Measurements from ENCODE around the gene SERTAD3. TPM values are rescaled to one million over a fixed set of nuclear protein-coding genes. Genes with fewer than 3 reads are reported as not detected.
"Not testable (repeated sequence)": the region's sequence is repeated elsewhere in the genome, so short reads cannot be mapped to it uniquely, and the experiment has no call there.

SERTAD3 gene
- total RNA-seq, 4 donors from 2014 or later = 18.3 to 47.2 (median 37.8) TPM

- no peak for TF ChIP-seq POLR2AphosphoS5 (IDR thresholded peaks at IDR 0.05)
- no peak for TF ChIP-seq EP300 (IDR thresholded peaks at IDR 0.05)
- no peak for TF ChIP-seq POLR2A (IDR thresholded peaks at IDR 0.05; ENCODE audit: low read depth)
- TF ChIP-seq, protein P1, sequence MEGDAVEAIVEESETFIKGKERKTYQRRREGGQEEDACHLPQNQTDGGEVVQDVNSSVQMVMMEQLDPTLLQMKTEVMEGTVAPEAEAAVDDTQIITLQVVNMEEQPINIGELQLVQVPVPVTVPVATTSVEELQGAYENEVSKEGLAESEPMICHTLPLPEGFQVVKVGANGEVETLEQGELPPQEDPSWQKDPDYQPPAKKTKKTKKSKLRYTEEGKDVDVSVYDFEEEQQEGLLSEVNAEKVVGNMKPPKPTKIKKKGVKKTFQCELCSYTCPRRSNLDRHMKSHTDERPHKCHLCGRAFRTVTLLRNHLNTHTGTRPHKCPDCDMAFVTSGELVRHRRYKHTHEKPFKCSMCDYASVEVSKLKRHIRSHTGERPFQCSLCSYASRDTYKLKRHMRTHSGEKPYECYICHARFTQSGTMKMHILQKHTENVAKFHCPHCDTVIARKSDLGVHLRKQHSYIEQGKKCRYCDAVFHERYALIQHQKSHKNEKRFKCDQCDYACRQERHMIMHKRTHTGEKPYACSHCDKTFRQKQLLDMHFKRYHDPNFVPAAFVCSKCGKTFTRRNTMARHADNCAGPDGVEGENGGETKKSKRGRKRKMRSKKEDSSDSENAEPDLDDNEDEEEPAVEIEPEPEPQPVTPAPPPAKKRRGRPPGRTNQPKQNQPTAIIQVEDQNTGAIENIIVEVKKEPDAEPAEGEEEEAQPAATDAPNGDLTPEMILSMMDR (IDR thresholded peaks at IDR 0.05) = no peak
- Histone ChIP-seq H3K27ac (replicated peaks in 1 of 4) (peak overlapping the region; percentile 60 to 73 (median 68)), H3K9me3 (no peaks in the 10 kb centered on the region), H3K36me3 (no peaks in the 10 kb centered on the region), H3K4me3 (no peak overlapping the region), H3K27me3 (no peaks in the 10 kb centered on the region), H3K4me1 (peaks cover 39 to 50% (median 43%) of the 10 kb centered on the region in 4 donors)
- DNase-seq (ENCODE audit: extremely low spot score) = no peak
- intact Hi-C loops (cut with DNase I) = no loop called here
- 77% methylated on average over 8 of the region's 8 CpGs for WGBS
Measured at GRCh38 chr19:40411958-40412499, 32.1 kb downstream of the SERTAD3 start.

DNA sequence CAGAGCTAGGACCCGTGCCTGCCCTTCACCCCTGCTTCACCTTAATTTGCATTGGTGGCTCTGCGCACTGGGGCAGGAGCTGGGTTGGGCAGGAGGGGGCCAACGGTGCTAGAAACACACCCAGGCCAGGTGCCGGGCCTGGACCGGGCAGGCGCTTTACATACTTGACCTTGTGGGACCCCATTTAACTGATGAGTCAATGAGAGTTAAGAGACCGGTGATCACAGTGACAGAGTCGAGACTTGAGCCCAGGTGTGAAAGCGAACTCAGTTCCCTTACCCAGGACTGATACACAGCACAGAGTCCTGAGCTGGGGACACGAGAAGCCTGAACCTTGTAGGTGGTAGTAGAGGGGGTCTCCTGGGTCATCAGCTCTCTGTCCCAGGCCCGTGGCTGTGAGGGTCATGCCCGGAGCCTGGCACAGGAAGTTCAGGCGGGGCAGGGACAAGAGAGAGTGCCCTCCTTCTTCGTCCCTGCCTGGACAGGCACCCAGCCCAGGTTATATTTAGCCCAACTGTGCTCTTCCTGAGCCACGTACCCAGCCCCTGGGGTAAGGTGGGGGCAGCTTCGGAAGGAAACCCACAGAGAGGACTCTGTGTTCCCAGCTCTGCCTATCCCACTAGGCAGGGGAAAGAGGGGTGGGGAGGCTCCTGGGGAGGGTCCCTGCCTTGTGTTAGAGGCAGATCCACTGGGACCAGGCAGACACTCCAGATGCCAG lies 32.9 kb downstream of the SERTAD3 start:
- DNase-seq (ENCODE audit: extremely low spot score) = no peak
- TF ChIP-seq POLR2AphosphoS5 (IDR thresholded peaks at IDR 0.05) (peak; percentile 68 to 76), POLR2A (IDR thresholded peaks at IDR 0.05; ENCODE audit: low read depth) (no peak), EP300 (IDR thresholded peaks at IDR 0.05) (no peak)
- TF ChIP-seq, protein P1 (IDR thresholded peaks at IDR 0.05) = no peak
- no peaks in the 10 kb centered on the region for H3K27me3 ChIP-seq

DNA sequence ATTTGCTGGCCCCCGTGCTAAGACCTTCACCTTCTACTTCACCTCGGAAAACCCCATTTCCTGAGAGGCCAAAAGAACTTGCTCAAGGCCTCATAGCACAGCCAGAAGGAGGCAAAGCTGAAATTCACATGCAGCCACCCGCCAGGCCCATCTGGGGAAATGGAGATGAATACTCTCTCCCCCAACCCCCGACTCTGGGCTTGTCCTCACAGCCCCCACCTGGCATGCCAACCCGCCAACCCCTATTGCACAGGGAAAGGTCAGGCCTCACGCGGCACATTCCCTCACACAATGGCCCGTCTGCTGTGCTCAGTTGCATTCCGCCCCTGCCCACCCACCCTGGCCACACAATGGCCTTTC lies 34.1 kb downstream of the SERTAD3 start:
- WGBS = 100% methylated on average over 1 of the region's 9 CpGs
- intact Hi-C loops (cut with DNase I) = no loop called here
- peak overlapping the region in 1 of 4 donors; percentile 69 for H3K27ac ChIP-seq (replicated peaks in 1 of 4)

More for the DNA sequence above, 32.9 kb downstream of the SERTAD3 start:
- H3K27ac ChIP-seq (replicated peaks in 1 of 4) = peak overlapping the region; percentile 60 to 73 (median 68)
- H3K4me1 ChIP-seq = peaks cover 35 to 42% (median 38%) of the 10 kb centered on the region in 4 donors
- WGBS = 48% methylated on average over 13 of the region's 16 CpGs
- H3K4me3 ChIP-seq = no peak overlapping the region
- intact Hi-C loops (cut with DNase I) = no loop called here
- no peaks in the 10 kb centered on the region for H3K9me3 ChIP-seq
- H3K36me3 ChIP-seq = no peaks in the 10 kb centered on the region

DNA sequence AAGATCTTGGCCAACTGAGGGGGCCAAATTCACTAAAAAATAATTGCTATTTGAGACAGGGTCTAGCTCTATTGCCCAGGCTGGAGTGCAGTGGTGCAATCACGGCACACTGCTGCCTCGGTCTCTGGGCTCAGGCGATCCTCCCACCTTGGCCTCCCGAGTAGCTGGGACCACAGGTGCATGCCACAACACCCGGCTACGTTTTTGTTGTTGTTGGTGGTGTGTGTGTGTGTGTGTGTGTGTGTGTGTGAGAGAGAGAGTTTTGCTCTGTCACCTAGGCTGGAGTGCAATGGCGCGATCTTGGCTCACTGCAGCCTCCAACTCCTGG lies 35.6 kb downstream of the SERTAD3 start:
- intact Hi-C loops (cut with DNase I); H3K36me3 ChIP-seq; H3K4me3 ChIP-seq; H3K9me3 ChIP-seq; H3K27ac ChIP-seq (replicated peaks in 1 of 4); H3K27me3 ChIP-seq; DNase-seq (ENCODE audit: extremely low spot score): not testable (repeated sequence)
- WGBS = 94% methylated on average over 8 of the region's 8 CpGs
- peaks cover 40 to 48% (median 42%) of the 10 kb centered on the region in 4 donors for H3K4me1 ChIP-seq

More for the DNA sequence above, 34.1 kb downstream of the SERTAD3 start:
- TF ChIP-seq POLR2AphosphoS5 (IDR thresholded peaks at IDR 0.05) (no peak), EP300 (IDR thresholded peaks at IDR 0.05) (no peak), POLR2A (IDR thresholded peaks at IDR 0.05; ENCODE audit: low read depth) (no peak)
- TF ChIP-seq, protein P1 (IDR thresholded peaks at IDR 0.05) = no peak
- no peaks in the 10 kb centered on the region for H3K36me3 ChIP-seq
- H3K4me1 ChIP-seq = peaks cover 35 to 41% (median 37%) of the 10 kb centered on the region in 4 donors
- H3K9me3 ChIP-seq = no peaks in the 10 kb centered on the region
- H3K27me3 ChIP-seq = no peaks in the 10 kb centered on the region
- no peak overlapping the region for H3K4me3 ChIP-seq
- DNase-seq (ENCODE audit: extremely low spot score) = no peak

- no peak overlapping the region for H3K27ac ChIP-seq (replicated peaks in 1 of 4)
- 73% methylated on average over 20 of the region's 22 CpGs for WGBS
- no peaks in the 10 kb centered on the region for H3K36me3 ChIP-seq
- TF ChIP-seq POLR2AphosphoS5 (IDR thresholded peaks at IDR 0.05) (no peak), POLR2A (IDR thresholded peaks at IDR 0.05; ENCODE audit: low read depth) (no peak), EP300 (IDR thresholded peaks at IDR 0.05) (no peak)
- TF ChIP-seq, protein P1 (IDR thresholded peaks at IDR 0.05) = no peak
- no peaks in the 10 kb centered on the region for H3K27me3 ChIP-seq
- H3K9me3 ChIP-seq = no peaks in the 10 kb centered on the region
- H3K4me1 ChIP-seq = peaks cover 38 to 49% (median 44%) of the 10 kb centered on the region in 4 donors
- no peak for DNase-seq (ENCODE audit: extremely low spot score)
- no peak overlapping the region for H3K4me3 ChIP-seq
- intact Hi-C loops (cut with DNase I) = no loop called here
Measured at GRCh38 chr19:40407714-40408597, 36.2 kb downstream of the SERTAD3 start.
